Endothelial cell of umbilical vein (primary cell): Measurements from ENCODE around the gene MYO1G. TPM values are rescaled to one million over a fixed set of nuclear protein-coding genes. Genes with fewer than 3 reads are reported as not detected.
A peak's percentile ranks its signal among the peaks of the same experiment; 100 is the strongest.

Source experiments
- BruUV-seq: library from RNA; stranded (reverse); fragments of 400-500 nt; replicated peaks from 2 replicates; lab custom pipeline; 2021; lab: Mats Ljungman, UMichigan
- CTCF ChIA-PET: fragments of 300-600, 350-600 bp; sonication (Branson Sonifier 250); formaldehyde crosslinking; loops from one replicate; lab custom pipeline; 2021; ENCODE audit warnings: antibody characterized with exemption, inconsistent platforms; lab: Charles Lee
- POLR2A ChIA-PET: fragments of 300-600, 350-600 bp; sonication (Branson Sonifier 250); formaldehyde crosslinking; loops from one replicate; lab custom pipeline; 2021; ENCODE audit warnings: antibody characterized with exemption, inconsistent platforms; lab: Charles Lee
- DNase-seq: peaks from one replicate; pipeline ENCODE4 v3.0.0-alpha.2; 2011; ENCODE audit warnings: low read depth, low spot score
- FAIRE-seq: peaks from 2 replicates; lab custom pipeline; 2011; peaks lifted over from hg19 to GRCh38; lab: Jason Lieb, UNC
- H2AFZ ChIP-seq: 2 replicates; pipeline ENCODE4 v1.6.0; 2012; ENCODE audit warnings: low read depth, low read length, control low read depth, inconsistent platforms
- H3K27ac ChIP-seq: 2 replicates; pipeline ENCODE4 v1.5.1; 2011; ENCODE audit warnings: low read depth, mild to moderate bottlenecking, control low read depth, low read length, moderate library complexity; ENCODE audit not compliant: insufficient read depth
- H3K27me3 ChIP-seq, 2 experiments: 2 replicates each; pipeline versions ENCODE4 v1.6.0 to v1.6.1; 2011; ENCODE audit warnings: low read length in 2 of 2, mixed read lengths in 1 of 2; ENCODE audit not compliant: control insufficient read depth in 2 of 2, insufficient read depth in 2 of 2
- H3K36me3 ChIP-seq, 2 experiments: 2 replicates in 1 of 2; 3 replicates in 1 of 2; pipeline ENCODE4 v1.5.1; 2011; ENCODE audit warnings: low read length in 2 of 2, mild to moderate bottlenecking in 1 of 2, moderate library complexity in 1 of 2; ENCODE audit not compliant: control insufficient read depth in 2 of 2, insufficient read depth in 2 of 2; ENCODE audit errors: extremely low read depth in 1 of 2
- H3K4me1 ChIP-seq: 3 replicates; pipeline ENCODE4 v1.5.1; 2011; ENCODE audit warnings: mild to moderate bottlenecking, low read length; ENCODE audit not compliant: control insufficient read depth, insufficient read depth; ENCODE audit errors: extremely low read depth
- H3K4me2 ChIP-seq: 2 replicates; pipeline ENCODE4 v1.6.1; 2011; ENCODE audit warnings: low read length, control low read depth, mixed read lengths; ENCODE audit not compliant: insufficient read depth
- H3K4me3 ChIP-seq, 3 experiments: fragments of 200-600 bp in 1 of 3; sonication (generic), shearing (Covaris generic) in 1 of 3; replicated peaks in 1 of 3; 2 replicates each; pipeline ENCODE4 v1.5.1; 2011 to 2016; ENCODE audit warnings: control low read depth in 3 of 3, low read length in 3 of 3, mild to moderate bottlenecking in 2 of 3, inconsistent platforms in 1 of 3, low read depth in 1 of 3, moderate library complexity in 1 of 3; ENCODE audit not compliant: insufficient read depth in 1 of 3
- H3K79me2 ChIP-seq: 2 replicates; pipeline ENCODE4 v1.6.0; 2012; ENCODE audit warnings: low read length, inconsistent platforms; ENCODE audit not compliant: control insufficient read depth, insufficient read depth
- H3K9ac ChIP-seq: replicated peaks from 2 replicates; pipeline ENCODE3; 2011; ENCODE audit warnings: low read length, control low read depth; ENCODE audit not compliant: insufficient read depth; ENCODE audit errors: extremely low read depth
- H3K9me1 ChIP-seq: replicated peaks from 3 replicates; pipeline ENCODE4 v1.6.0; 2011; ENCODE audit warnings: mild to moderate bottlenecking, low read length; ENCODE audit not compliant: control insufficient read depth, insufficient read depth; ENCODE audit errors: extremely low read depth
- H3K9me3 ChIP-seq: replicated peaks from 2 replicates; pipeline ENCODE4 v1.5.1; 2012; ENCODE audit warnings: low read length, inconsistent platforms; ENCODE audit not compliant: control insufficient read depth, insufficient read depth
- H4K20me1 ChIP-seq: replicated peaks from 2 replicates; pipeline ENCODE3; 2011; ENCODE audit warnings: mild to moderate bottlenecking, low read length; ENCODE audit not compliant: control insufficient read depth, insufficient read depth; ENCODE audit errors: extremely low read depth
- EZH2 ChIP-seq: IDR thresholded peaks from 2 replicates; pipeline ENCODE4 v1.6.1; 2012; ENCODE audit warnings: borderline replicate concordance, low read depth, mild to moderate bottlenecking, moderate library complexity, low read length, inconsistent platforms; ENCODE audit not compliant: severe bottlenecking
- FOS ChIP-seq: IDR thresholded peaks from 2 replicates; pipeline ENCODE4 v1.6.1; 2011; ENCODE audit warnings: mild to moderate bottlenecking, low read length, moderate library complexity, borderline replicate concordance; ENCODE audit not compliant: insufficient read depth
- GATA2 ChIP-seq: IDR thresholded peaks from 2 replicates; pipeline ENCODE4 v1.7.0; 2011; ENCODE audit warnings: low read depth, mild to moderate bottlenecking, moderate library complexity, mixed read lengths, low read length; ENCODE audit not compliant: insufficient read length, insufficient read depth
- JUN ChIP-seq: IDR thresholded peaks from 2 replicates; pipeline ENCODE4 v1.6.1; 2011; ENCODE audit warnings: borderline replicate concordance, low read depth; ENCODE audit not compliant: insufficient read length, insufficient read depth
- MYC ChIP-seq: IDR thresholded peaks from one replicate; pipeline ENCODE4 v1.6.1; 2011; ENCODE audit warnings: mild to moderate bottlenecking, low read depth, low read length
- POLR2A ChIP-seq: IDR thresholded peaks from 2 replicates; pipeline ENCODE4 v1.6.1; 2012; ENCODE audit warnings: low read depth, mild to moderate bottlenecking, control low read depth, low read length
- POLR2AphosphoS5 ChIP-seq: IDR thresholded peaks from 2 replicates; pipeline ENCODE4 v1.6.1; 2012; ENCODE audit warnings: low read depth, mild to moderate bottlenecking, control low read depth, low read length, moderate library complexity; ENCODE audit not compliant: insufficient read depth
- dilution Hi-C: fragments of 300-500 bp; cut with MboI; formaldehyde crosslinking; loops from one replicate; pipeline ENCODE4 v1.15.0; 2019; ENCODE audit warnings: low sequenced_read_pairs; ENCODE audit not compliant: extremely low pct_ligation_motif_present
- intact Hi-C: fragments of 100-400 bp; cut with micrococcal nuclease; formaldehyde crosslinking; loops from one replicate; pipeline ENCODE4 v1.10.0; 2022
- polyA plus RNA-seq, 4 experiments: library from polyadenylated mRNA; depleted of rRNA in 3 of 4; stranded (reverse) in 3 of 4; unstranded in 1 of 4; fragments of >200 nt; gene quantifications; 2 replicates each; pipeline versions ENCODE4 v1.2.1 to v1.2.3, GENCODE V29; 2011 to 2012; ENCODE audit warnings: missing spikeins in 1 of 4
- total RNA-seq: library from RNA; stranded (reverse); gene quantifications from 2 replicates; pipeline ENCODE4 v1.2.3, GENCODE V29; 2021
- TF ChIP-seq, protein P1 (sequence below): IDR thresholded peaks from 2 replicates; pipeline ENCODE4 v1.6.1; 2011; ENCODE audit not compliant: insufficient read depth, insufficient read length
- TF ChIP-seq, protein P2 (sequence below), 2 donors: IDR thresholded peaks; 1 replicate in 1 of 2; 2 replicates in 1 of 2; pipeline ENCODE4 v1.5.1; 2011; ENCODE audit warnings: low read length in 2 of 2, mild to moderate bottlenecking in 2 of 2, moderate library complexity in 2 of 2, control low read depth in 1 of 2, inconsistent platforms in 1 of 2, low read depth in 1 of 2; ENCODE audit not compliant: insufficient read depth in 1 of 2; ENCODE audit errors: extremely low read depth in 1 of 2

MYO1G gene
- total and polyA plus RNA-seq, 2 donors (not counting 3 experiments of a cell fraction or from before 2014, with no cell fraction given), result 0.11 TPM; not detected in 1

- CTCF ChIA-PET, result interaction anchor here (1.2 to 9.8 kb wide), 9 partner anchors 10 to 135 kb away, joined by 3 to 127 read pairs (median 9); no protein-coding TSS in a partner anchor
- Histone ChIP-seq H3K79me2 (peaks cover 47% of the 10 kb centered on the region), H2AFZ (no peak overlapping the region), H3K9me1 (no peaks in the 10 kb centered on the region), H3K4me2 (peak overlapping the region; percentile 96), H3K9ac (no peak overlapping the region), H3K27me3 (no peaks in the 10 kb centered on the region), H3K4me1 (peaks cover 14% of the 10 kb centered on the region), H3K27ac (no peak overlapping the region), H3K36me3 (no peaks in the 10 kb centered on the region), H3K4me3 (peak overlapping the region in 1 of 3 experiments; percentile 92), H4K20me1 (no peaks in the 10 kb centered on the region), H3K9me3 (no peaks in the 10 kb centered on the region)
- POLR2A ChIA-PET, result interaction anchor here (0.6 to 1.2 kb wide), 3 partner anchors 10 to 152 kb away, joined by 3 to 4 read pairs (median 3); no protein-coding TSS in a partner anchor
- no peak for DNase-seq
- BruUV-seq, result no TSS peak
- FAIRE-seq, result no peak
- intact Hi-C loops (loop anchor here (5.0 kb wide), 1 partner anchor 40 kb away; no protein-coding TSS in a partner anchor), dilution Hi-C loops (no loop called here)
- TF ChIP-seq GATA2 (no peak), POLR2AphosphoS5 (no peak), POLR2A (no peak), JUN (no peak), MYC (no peak), FOS (no peak), EZH2 (no peak)
- TF ChIP-seq, protein P1, sequence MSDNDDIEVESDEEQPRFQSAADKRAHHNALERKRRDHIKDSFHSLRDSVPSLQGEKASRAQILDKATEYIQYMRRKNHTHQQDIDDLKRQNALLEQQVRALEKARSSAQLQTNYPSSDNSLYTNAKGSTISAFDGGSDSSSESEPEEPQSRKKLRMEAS, result no peak
- TF ChIP-seq, protein P2, sequence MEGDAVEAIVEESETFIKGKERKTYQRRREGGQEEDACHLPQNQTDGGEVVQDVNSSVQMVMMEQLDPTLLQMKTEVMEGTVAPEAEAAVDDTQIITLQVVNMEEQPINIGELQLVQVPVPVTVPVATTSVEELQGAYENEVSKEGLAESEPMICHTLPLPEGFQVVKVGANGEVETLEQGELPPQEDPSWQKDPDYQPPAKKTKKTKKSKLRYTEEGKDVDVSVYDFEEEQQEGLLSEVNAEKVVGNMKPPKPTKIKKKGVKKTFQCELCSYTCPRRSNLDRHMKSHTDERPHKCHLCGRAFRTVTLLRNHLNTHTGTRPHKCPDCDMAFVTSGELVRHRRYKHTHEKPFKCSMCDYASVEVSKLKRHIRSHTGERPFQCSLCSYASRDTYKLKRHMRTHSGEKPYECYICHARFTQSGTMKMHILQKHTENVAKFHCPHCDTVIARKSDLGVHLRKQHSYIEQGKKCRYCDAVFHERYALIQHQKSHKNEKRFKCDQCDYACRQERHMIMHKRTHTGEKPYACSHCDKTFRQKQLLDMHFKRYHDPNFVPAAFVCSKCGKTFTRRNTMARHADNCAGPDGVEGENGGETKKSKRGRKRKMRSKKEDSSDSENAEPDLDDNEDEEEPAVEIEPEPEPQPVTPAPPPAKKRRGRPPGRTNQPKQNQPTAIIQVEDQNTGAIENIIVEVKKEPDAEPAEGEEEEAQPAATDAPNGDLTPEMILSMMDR (IDR thresholded peaks at IDR 0.05; ENCODE audit: extremely low read depth in 1 of 2, insufficient read depth in 1 of 2, low read depth in 1 of 2, low read length in 2 of 2), result no peak
Measured at GRCh38 chr7:45001826-45002225, 23.0 kb upstream of the MYO1G start.
